Measurements from ENCODE around the gene KCNAB2. TPM values are rescaled to one million over a fixed set of nuclear protein-coding genes. Genes with fewer than 3 reads are reported as not detected.

KCNAB2 gene
- polyA plus RNA-seq, 3 donors = 11.5 to 178 (median 22.7) TPM

GRCh38 chr1:6033986-6034749, 11.5 kb upstream of the KCNAB2 start:
- no peak overlapping the region for H2AFZ ChIP-seq (ENCODE audit: insufficient read depth, low read depth, low read length, poor library complexity, severe bottlenecking)
- DNase-seq = peak; percentile 26 to 37 (median 34)
- H3K4me1 Mint-ChIP-seq = peaks cover 65% of the 10 kb centered on the region
- H3K36me3 Mint-ChIP-seq = peaks cover 47 to 72% of the 10 kb centered on the region in 2 donors
- H3K4me1 ChIP-seq (ENCODE audit: control insufficient read depth in 1 of 2, insufficient read depth in 2 of 2, low read length in 2 of 2) = peaks cover 16 to 32% of the 10 kb centered on the region in 2 donors
- H3K27ac ChIP-seq (ENCODE audit: low read depth in 1 of 2, low read length in 2 of 2) = peak overlapping the region in 1 of 2 donors; percentile 67
- peaks cover 100% of the 10 kb centered on the region for H4K20me1 ChIP-seq (ENCODE audit: insufficient read depth, low read length)
- H3K27ac Mint-ChIP-seq = peak overlapping the region in 5 of 7 donors; percentile 5 to 79 (median 64)
- peak; percentile 82 for TF ChIP-seq CTCF (IDR thresholded peaks at IDR 0.05)
- peaks cover 0 to 4% (median 0%) of the 10 kb centered on the region in 3 donors for H3K27me3 Mint-ChIP-seq (ENCODE audit: low read depth in 3 of 3)
- intact Hi-C loops (cut with micrococcal nuclease) = no loop called here
- H3K36me3 ChIP-seq (replicated peaks in 1 of 2; ENCODE audit: control insufficient read depth in 1 of 2, insufficient read depth in 2 of 2, low read length in 2 of 2) = peaks cover 45 to 82% of the 10 kb centered on the region in 2 donors
- H3K79me2 ChIP-seq (ENCODE audit: insufficient read depth, low read length) = peaks cover 100% of the 10 kb centered on the region
- no peaks in the 10 kb centered on the region for H3K9me3 ChIP-seq (replicated peaks in 1 of 2; ENCODE audit: control insufficient read depth in 1 of 2, insufficient read depth in 1 of 2, low read length in 2 of 2)
- H3K9ac ChIP-seq (ENCODE audit: insufficient read depth, low read length, poor library complexity, severe bottlenecking) = no peak overlapping the region
- H3K4me3 ChIP-seq (replicated peaks in 1 of 3; ENCODE audit: low read depth in 2 of 3, low read length in 3 of 3) = no peak overlapping the region
- whole genome bisulfite sequencing (ENCODE audit: insufficient coverage) = 75% methylated on average over 17 of the region's 21 CpGs
- no peak overlapping the region for H3K4me3 Mint-ChIP-seq
- H3K4me2 ChIP-seq (replicated peaks; ENCODE audit: extremely low read depth, low read length, poor library complexity, severe bottlenecking) = no peak overlapping the region
- H3K27me3 ChIP-seq (ENCODE audit: control insufficient read depth in 2 of 2, insufficient read depth in 2 of 2, low read length in 2 of 2) = no peaks in the 10 kb centered on the region
- H3K9me3 Mint-ChIP-seq = peaks cover 0 to 1% (median 0%) of the 10 kb centered on the region in 7 donors

- Histone ChIP-seq H3K4me1 (ENCODE audit: control insufficient read depth in 1 of 2, insufficient read depth in 2 of 2, low read length in 2 of 2) (peaks cover 10 to 27% of the 10 kb centered on the region in 2 donors), H3K27ac (ENCODE audit: low read depth in 1 of 2, low read length in 2 of 2) (peak overlapping the region in 1 of 2 donors; percentile 67), H3K9me3 (replicated peaks in 1 of 2; ENCODE audit: control insufficient read depth in 1 of 2, insufficient read depth in 1 of 2, low read length in 2 of 2) (no peaks in the 10 kb centered on the region), H3K9ac (ENCODE audit: insufficient read depth, low read length, poor library complexity, severe bottlenecking) (no peak overlapping the region), H2AFZ (ENCODE audit: insufficient read depth, low read depth, low read length, poor library complexity, severe bottlenecking) (no peak overlapping the region), H3K79me2 (ENCODE audit: insufficient read depth, low read length) (peaks cover 100% of the 10 kb centered on the region), H3K27me3 (ENCODE audit: control insufficient read depth in 2 of 2, insufficient read depth in 2 of 2, low read length in 2 of 2) (no peaks in the 10 kb centered on the region), H3K4me2 (replicated peaks; ENCODE audit: extremely low read depth, low read length, poor library complexity, severe bottlenecking) (no peak overlapping the region), H3K4me3 (replicated peaks in 1 of 3; ENCODE audit: low read depth in 2 of 3, low read length in 3 of 3) (no peak overlapping the region), H4K20me1 (ENCODE audit: insufficient read depth, low read length) (peaks cover 100% of the 10 kb centered on the region), H3K36me3 (replicated peaks in 1 of 2; ENCODE audit: control insufficient read depth in 1 of 2, insufficient read depth in 2 of 2, low read length in 2 of 2) (peaks cover 45 to 82% of the 10 kb centered on the region in 2 donors)
- 85% methylated on average over 10 of the region's 10 CpGs for WGBS (ENCODE audit: insufficient coverage)
- intact Hi-C loops (cut with micrococcal nuclease) = no loop called here
- TF ChIP-seq CTCF (IDR thresholded peaks at IDR 0.05) = peak; percentile 26
- no peak for DNase-seq
- H3K36me3 Mint-ChIP-seq = peaks cover 42 to 72% of the 10 kb centered on the region in 2 donors
- H3K27me3 Mint-ChIP-seq (ENCODE audit: low read depth in 3 of 3) = peaks cover 0 to 4% (median 0%) of the 10 kb centered on the region in 3 donors
- H3K9me3 Mint-ChIP-seq = peaks cover 0 to 1% (median 0%) of the 10 kb centered on the region in 7 donors
- H3K27ac Mint-ChIP-seq = peak overlapping the region in 3 of 7 donors; percentile 55 to 79 (median 79)
- peaks cover 59% of the 10 kb centered on the region for H3K4me1 Mint-ChIP-seq
- H3K4me3 Mint-ChIP-seq = no peak overlapping the region
Observed at GRCh38 chr1:6034750-6035096, 11.0 kb upstream of the KCNAB2 start.
